Measurements from ENCODE around the gene ZNF485. TPM values are rescaled to one million over a fixed set of nuclear protein-coding genes. Genes with fewer than 3 reads are reported as not detected.
A peak's percentile ranks its signal among the peaks of the same experiment; 100 is the strongest.

Gene ZNF485
- 7.6 and 9.0 TPM in 2 replicates for total RNA-seq

DNA sequence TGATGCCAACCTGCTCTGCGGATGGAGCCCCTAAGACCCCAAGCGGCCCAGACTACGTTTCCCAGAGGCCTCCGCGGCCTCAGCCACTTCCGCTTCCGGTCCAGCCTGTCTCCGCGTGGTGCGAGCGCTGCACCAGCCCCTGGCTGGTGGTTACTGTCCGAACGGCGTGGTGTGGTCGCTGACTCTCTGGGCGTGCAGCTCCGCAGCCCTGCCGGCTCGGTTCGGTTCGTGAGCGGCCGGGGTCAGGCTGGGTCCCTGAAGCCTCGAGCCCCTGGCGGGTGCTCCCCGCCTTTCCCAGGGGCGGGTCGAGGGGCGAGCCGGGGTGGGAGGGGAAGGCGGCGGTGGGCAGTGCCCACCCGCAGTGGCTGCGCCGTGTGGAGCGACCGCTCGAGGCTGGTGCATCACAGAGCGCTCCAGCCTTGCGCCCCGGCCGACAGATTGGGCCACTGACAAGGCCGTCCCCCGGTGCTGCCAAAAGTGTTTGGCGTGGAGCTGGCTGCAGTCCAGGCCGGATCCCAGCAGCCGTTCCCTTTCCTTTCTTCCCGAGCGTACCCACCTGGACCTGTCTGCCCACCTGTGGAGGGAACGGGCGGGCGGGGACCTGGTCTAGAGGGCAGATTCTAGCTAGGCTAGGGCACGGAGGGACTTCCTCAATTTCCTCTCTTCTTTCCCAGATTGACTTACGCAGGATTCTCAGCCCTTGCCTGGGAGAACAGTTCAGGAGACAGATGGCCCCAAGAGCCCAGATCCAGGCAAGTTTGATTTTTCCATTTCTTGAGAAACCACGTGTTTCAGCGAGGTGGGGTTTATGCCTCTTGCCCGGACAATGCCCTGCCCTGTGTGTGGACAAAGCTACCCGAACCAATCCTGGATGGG lies at the start of gene ZNF485:
Gene ZNF485 (plus strand): TSS at position 116 of the 876 bp plus-strand sequence. CDS start 613 bp downstream, at position 729.
- H3K27me3 Mint-ChIP-seq: no peaks in the 10 kb centered on the region
- intact Hi-C loops (cut with micrococcal nuclease): loop anchor here (1.0 kb wide), 4 partner anchors 11 to 1054 kb away; partner anchors contain the start of genes ZNF239 and ZNF32
- H3K9me3 Mint-ChIP-seq: no peaks in the 10 kb centered on the region
- DNase-seq (peak; percentile 66), ATAC-seq (ENCODE audit: low read depth) (peak; percentile 95)
- peak within 1 kb of the TSS; percentile 43 for H3K27ac Mint-ChIP-seq
- H3K36me3 Mint-ChIP-seq (ENCODE audit: low read depth): peaks cover 33% of the 10 kb centered on the region
- ChIA-PET CTCF (no interaction called here), POLR2A (interaction anchor here (0.9 to 3.7 kb wide), 3 partner anchors 12 to 42 kb away, joined by 5 to 16 read pairs (median 6); partner anchors contain the start of genes ZNF239 and ZNF32)
- TF ChIP-seq, protein P1, sequence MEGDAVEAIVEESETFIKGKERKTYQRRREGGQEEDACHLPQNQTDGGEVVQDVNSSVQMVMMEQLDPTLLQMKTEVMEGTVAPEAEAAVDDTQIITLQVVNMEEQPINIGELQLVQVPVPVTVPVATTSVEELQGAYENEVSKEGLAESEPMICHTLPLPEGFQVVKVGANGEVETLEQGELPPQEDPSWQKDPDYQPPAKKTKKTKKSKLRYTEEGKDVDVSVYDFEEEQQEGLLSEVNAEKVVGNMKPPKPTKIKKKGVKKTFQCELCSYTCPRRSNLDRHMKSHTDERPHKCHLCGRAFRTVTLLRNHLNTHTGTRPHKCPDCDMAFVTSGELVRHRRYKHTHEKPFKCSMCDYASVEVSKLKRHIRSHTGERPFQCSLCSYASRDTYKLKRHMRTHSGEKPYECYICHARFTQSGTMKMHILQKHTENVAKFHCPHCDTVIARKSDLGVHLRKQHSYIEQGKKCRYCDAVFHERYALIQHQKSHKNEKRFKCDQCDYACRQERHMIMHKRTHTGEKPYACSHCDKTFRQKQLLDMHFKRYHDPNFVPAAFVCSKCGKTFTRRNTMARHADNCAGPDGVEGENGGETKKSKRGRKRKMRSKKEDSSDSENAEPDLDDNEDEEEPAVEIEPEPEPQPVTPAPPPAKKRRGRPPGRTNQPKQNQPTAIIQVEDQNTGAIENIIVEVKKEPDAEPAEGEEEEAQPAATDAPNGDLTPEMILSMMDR (IDR thresholded peaks at IDR 0.05): no peak
- peak within 1 kb of the TSS; percentile 84 for H3K4me3 Mint-ChIP-seq
- H3K4me1 Mint-ChIP-seq: peaks cover 20% of the 10 kb centered on the region

- Mint-ChIP-seq H3K4me1 (no peaks in the 10 kb centered on the region), H3K27me3 (no peaks in the 10 kb centered on the region), H3K4me3 (no peak overlapping the region), H3K36me3 (ENCODE audit: low read depth) (peaks cover 71% of the 10 kb centered on the region), H3K9me3 (peaks cover 38% of the 10 kb centered on the region), H3K27ac (no peak overlapping the region)
- intact Hi-C loops (cut with micrococcal nuclease): no loop called here
- ATAC-seq (ENCODE audit: low read depth): no peak
- no peak for DNase-seq
- ChIA-PET CTCF (no interaction called here), POLR2A (no interaction called here)
- TF ChIP-seq, protein P1 (IDR thresholded peaks at IDR 0.05): no peak
Observed at GRCh38 chr10:43557214-43557613, 49.0 kb upstream of the ZNF485 start.

DNA sequence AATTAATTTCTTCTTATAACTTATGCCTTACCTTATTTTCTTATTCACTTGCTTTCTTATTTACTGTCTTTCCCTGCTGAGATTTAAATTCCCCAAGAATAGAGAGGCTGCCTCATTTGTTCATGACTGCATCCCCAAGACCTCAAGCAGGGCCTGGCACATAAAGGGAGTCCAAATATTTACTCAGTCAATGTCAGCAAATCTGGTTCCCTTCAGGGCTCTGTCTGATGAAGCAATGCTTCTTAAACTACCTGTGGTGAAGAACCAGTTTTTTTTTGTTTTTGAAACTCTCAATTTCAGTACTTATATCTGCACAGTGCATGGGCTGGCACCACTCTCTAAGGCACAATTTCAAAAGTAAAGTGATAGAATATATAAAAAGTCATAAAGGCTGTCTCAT lies 36.6 kb upstream of the ZNF485 start:
- intact Hi-C loops (cut with micrococcal nuclease): loop anchor here (5.0 kb wide), 2 partner anchors 162 to 1202 kb away; partner anchors contain the start of gene HNRNPF
- Mint-ChIP-seq H3K4me1 (peaks cover 32% of the 10 kb centered on the region), H3K27ac (no peak overlapping the region), H3K9me3 (peaks cover 2% of the 10 kb centered on the region), H3K27me3 (no peaks in the 10 kb centered on the region), H3K36me3 (ENCODE audit: low read depth) (peaks cover 25% of the 10 kb centered on the region), H3K4me3 (no peak overlapping the region)
- ATAC-seq (ENCODE audit: low read depth): no peak
- ChIA-PET CTCF (no interaction called here), POLR2A (no interaction called here)
- TF ChIP-seq, protein P1 (IDR thresholded peaks at IDR 0.05): no peak
- DNase-seq: no peak

- H3K4me1 Mint-ChIP-seq: peaks cover 44% of the 10 kb centered on the region
- H3K27me3 Mint-ChIP-seq: no peaks in the 10 kb centered on the region
- peaks cover 18% of the 10 kb centered on the region for H3K36me3 Mint-ChIP-seq (ENCODE audit: low read depth)
- ATAC-seq (ENCODE audit: low read depth) (no peak), DNase-seq (no peak)
- CTCF ChIA-PET: no interaction called here
- intact Hi-C loops (cut with micrococcal nuclease): loop anchor here (5.0 kb wide), 2 partner anchors 164 to 1204 kb away; partner anchors contain the start of gene HNRNPF
- POLR2A ChIA-PET: no interaction called here
- no peak overlapping the region for H3K4me3 Mint-ChIP-seq
- peaks cover 4% of the 10 kb centered on the region for H3K9me3 Mint-ChIP-seq
- TF ChIP-seq, protein P1 (IDR thresholded peaks at IDR 0.05): no peak
- H3K27ac Mint-ChIP-seq: no peak overlapping the region
Observed at GRCh38 chr10:43570971-43571370, 35.3 kb upstream of the ZNF485 start.
